H1 (cell line): Measurements from ENCODE around the gene GLYR1. TPM values are rescaled to one million over a fixed set of nuclear protein-coding genes. Genes with fewer than 3 reads are reported as not detected.

Experiments used
- CTBP2 ChIP-seq: IDR thresholded peaks from 2 replicates; pipeline ENCODE4 v1.7.0; 2011; ENCODE audit warnings: borderline replicate concordance, mild to moderate bottlenecking, moderate library complexity, mixed read lengths, low read length; ENCODE audit not compliant: insufficient read depth, insufficient read length
- SRF ChIP-seq: IDR thresholded peaks from 2 replicates; pipeline ENCODE4 v1.6.1; 2011; ENCODE audit warnings: mild to moderate bottlenecking, low read depth, low read length, moderate library complexity
- TCF12 ChIP-seq: IDR thresholded peaks from 2 replicates; pipeline ENCODE4 v1.6.1; 2011; ENCODE audit warnings: low read depth, mild to moderate bottlenecking, low read length
- polyA plus RNA-seq, 7 experiments: library from polyadenylated mRNA; depleted of rRNA in 3 of 7; stranded (reverse) in 5 of 7; unstranded in 2 of 7; fragments of >200 nt in 5 of 7; fragments of 200-250 nt in 2 of 7; gene quantifications; 1 replicate in 5 of 7; 2 replicates in 1 of 7; 4 replicates in 1 of 7; pipeline versions ENCODE4 v1.2.1 to v1.2.3, GENCODE V29; 2011 to 2013; ENCODE audit warnings: missing spikeins in 2 of 7, mixed read lengths in 2 of 7
- total RNA-seq: library from RNA; stranded (reverse); fragmentation: NEBNext Ultra II Directional; extraction: Animal tissue kit (Norgen Biotek cat#: 25700); gene quantifications from 2 replicates; pipeline ENCODE4 v1.2.1, GENCODE V29; 2021

GLYR1 gene
- total and polyA plus RNA-seq, 2 of the 8 experiments (the other 6 are each of a cell fraction or from before 2014, with no cell fraction given): 50.2 to 115 TPM

GRCh38 chr16:4882633-4883285 lies 35.7 kb upstream of the GLYR1 start (continued):
- no peak for TF ChIP-seq SRF
- no peak for TF ChIP-seq CTBP2
- TF ChIP-seq TCF12: no peak
